Suppressor macrophage (primary cell): ENCODE results near the gene EPN1.

Source experiments
- DNase-seq, 4 experiments: peaks; one replicate each; pipeline ENCODE4 v3.0.0-alpha.2; 2020 to 2022
- total RNA-seq, 17 experiments: gene quantifications; one replicate each; lab custom pipeline; 2026; ENCODE audit warnings: mixed read lengths in 6 of 17, inconsistent platforms in 3 of 17; lab: John Stamatoyannopoulos, UW

The EPN1 gene
- total RNA-seq: 19.6 to 85.7 (median 35.2) reads per million in 17 experiments

DNA sequence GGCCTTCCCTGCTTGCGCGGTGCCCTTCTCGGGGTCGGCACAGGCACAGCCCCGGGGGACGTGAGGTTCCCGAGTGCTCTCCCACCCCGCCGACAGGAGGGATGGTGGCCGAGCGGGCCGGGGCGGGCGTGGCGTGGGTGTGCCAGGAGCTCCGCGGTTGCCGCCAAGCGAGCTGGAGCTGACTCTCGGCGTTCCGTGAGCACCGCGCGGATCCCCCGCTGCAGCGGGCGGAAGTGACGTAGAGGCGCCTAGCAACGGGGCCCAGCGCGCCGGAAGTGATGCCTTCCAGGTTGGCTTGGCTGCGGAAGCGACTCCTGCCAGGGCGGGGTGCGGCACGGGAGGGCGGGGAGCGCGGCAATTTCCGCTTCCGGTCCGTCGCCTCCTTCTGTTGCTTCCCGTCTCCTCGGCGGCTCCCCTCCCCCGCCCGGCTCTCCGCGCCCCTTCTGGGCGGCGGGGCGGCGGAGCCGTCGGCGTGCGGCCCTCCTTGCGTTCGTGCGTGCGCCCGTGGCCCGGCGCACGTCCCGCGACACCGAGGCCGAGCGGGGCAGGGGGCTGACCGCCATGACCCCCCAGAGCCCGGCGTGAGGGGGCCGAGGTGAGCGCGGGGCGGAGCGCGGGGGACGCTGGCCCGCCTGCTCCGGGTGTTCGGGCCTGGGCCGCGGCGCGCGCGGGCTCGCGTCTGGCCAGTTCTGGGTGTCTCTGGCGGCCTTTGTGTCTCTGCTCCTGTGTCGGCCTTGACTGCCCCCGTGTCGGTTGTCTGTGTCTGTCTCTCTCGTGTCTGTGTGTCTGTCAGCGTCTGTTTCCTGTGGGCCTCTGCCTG, at the start of gene EPN1:
TSS of gene EPN1 (plus strand) at position 386 of the 820 bp plus-strand sequence. CDS start 3,402 bp downstream, outside the sequence.
- peak; percentile 97 to 99 (median 98) for DNase-seq

DNA sequence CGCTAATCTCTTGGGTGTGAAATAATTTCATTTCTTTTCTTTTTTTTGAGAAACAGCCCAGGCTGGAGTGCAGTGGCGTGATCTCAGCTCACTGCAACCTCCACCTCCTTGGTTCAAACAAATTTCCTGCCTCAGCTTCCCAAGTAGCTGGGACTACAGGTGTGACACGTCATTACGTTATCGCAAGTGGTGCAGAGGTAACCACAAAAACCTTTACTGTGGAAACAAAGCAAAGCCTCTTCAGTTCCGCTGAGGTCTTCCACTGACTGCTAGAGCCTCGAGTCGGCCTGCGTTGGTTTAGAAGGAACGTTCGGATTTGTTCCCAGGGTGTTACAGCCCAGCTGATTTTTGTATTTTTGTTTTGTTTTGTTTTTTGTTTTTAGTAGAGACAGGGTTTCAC, 48.7 kb upstream of the EPN1 start:
- DNase-seq: no peak

DNA sequence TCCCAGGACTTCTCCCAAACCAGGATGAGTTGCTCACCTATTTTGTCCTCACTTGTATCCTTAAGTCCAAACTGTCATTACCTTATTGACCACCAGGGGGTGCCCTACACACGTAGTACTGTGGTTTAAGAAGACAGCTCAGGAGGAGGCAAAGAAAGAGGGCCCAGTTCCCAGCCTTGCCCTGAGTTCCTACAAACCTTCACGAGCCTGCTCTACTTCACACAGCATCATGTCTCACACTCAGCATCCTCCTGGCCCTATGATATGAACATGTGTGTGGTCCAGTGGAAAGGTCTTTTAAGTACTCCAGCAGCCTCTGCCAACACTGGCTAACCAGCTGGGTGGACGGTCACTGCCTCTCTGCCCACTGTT, 42.6 kb upstream of the EPN1 start:
- DNase-seq: peak; percentile 95 to 98 (median 97)

DNA sequence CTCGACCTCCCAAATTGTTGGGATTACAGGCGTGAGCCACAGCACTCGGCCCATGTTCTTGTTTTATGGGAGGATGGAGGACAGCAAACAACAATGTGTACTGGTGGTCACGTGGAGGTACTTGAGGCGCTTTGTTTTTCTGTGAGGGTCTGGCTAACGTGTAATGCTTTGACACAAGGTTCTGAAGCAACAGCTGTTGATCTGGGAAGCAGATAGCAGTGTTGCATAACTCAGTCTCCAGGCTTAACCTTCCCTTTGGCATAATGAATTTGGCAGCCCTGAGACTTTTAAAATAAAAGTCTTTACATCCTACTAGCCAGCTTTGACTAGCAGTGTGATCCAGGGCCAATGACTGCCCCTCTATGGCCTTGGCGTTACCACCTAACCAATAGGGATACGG, 41.2 kb upstream of the EPN1 start:
- DNase-seq: peak in 3 of 4 experiments; percentile 16 to 39 (median 24)

DNA sequence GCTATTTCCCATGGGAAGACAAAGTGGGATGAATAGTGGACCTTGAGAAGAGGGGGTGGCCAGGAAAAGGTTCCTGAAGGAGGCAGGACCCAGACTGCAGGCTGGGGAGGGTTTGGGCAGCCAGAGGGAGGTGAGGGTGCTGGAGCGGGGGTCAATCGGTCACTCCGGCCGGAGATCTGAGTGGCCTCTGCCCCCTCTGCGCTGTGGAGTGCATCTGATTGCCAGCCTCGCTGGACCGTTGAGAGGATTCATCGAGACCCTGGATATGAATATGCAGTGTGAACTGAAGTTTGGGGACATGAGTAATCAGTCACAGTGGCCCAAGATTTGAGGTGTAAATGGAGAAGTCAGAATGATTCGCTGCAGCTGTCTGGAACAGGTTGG, 39.7 kb upstream of the EPN1 start:
- DNase-seq: peak in 1 of 4 experiments; percentile 26

DNA sequence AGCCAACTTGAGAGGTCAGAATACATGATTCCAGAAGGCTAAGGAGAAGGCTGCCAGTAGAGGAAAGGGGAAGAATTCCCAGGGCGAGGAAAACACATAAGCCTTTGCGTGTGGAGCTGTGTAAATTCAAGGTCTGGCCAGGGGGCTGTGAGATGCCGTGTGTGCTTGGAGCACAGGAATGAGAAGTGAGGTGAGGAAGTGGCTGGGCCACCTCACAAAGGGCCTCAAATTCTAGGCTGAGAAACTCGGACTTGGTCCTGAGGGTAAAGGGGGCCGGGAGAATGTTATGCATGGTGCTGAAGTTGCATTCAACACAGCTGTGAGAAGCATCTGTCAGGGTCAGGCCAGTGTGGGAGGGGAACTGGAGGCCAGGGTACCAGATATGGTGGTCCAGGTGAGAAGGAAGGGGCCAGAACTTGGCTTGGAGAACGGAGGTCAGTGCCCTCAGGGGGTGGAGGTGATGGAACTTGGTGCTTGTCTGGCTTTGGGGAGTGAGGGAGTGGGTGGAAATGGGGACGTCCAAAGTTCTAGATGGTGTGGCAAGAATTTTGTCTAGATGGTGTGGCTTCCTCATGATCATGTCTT, 39.1 kb upstream of the EPN1 start:
- DNase-seq: no peak

DNA sequence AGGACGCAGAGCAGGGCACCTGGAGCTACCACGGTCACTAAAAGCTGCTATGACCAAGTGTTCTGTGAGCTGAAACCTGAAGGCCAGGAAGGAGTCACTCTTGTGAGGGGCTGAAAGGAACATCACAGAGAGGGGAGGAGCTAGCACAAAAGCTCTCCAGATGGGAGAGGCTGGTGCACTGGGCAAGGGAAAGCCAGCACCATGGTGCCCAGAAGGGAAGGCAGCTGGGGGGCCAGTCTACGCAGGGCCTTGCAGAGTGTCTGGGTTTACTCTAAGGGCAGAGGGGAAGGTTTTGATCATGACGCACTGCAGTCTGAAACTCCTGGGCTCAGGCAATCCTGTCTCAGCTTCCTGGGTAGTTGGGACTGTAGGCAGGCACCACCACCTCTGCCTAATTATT, 38.3 kb upstream of the EPN1 start:
- DNase-seq: no peak

DNA sequence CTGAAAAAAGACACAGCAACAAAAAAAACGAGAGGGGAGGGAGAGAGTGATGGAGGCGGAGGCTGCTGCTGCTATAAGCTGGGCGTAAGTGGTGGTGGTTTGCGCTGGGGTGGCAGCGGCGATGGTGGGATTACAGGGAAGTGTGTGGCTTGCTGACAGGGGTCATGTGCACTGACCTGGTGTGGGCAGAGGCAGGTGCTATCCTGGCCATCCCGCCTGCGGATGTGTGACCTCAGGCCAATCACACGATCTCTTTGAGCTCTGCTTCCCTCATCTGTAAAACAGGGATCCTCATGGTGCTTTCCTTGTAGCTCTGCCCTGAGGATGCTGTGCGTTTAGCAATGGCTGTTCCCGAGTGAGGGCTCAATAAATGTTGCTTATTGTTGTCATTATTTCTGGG, 37.5 kb upstream of the EPN1 start:
- no peak for DNase-seq

DNA sequence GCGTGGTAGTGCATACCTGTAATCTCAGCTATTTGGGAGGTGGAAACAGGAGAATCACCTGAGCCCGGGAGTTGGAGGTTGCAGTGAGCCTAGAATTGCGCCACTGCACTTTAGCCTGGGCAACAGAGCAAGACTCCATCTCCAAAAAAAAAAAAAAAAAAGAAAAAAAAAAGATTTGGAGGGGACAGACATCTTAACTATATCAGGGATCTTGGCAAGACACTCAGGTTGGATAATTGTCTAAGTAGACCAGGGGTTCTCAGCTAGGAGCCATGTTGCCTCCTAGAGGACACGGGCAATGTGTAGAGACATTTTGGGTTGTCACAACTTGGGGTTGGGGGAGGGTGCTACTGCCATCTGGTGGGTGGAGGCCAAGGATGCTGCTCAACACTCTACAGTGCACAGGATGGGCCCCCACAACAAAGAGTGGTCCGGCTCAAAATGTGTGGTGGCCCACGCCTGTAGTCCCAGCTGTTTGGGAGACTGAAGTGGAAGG, 36.1 kb upstream of the EPN1 start:
- DNase-seq: peak; percentile 58 to 75 (median 63)

DNA sequence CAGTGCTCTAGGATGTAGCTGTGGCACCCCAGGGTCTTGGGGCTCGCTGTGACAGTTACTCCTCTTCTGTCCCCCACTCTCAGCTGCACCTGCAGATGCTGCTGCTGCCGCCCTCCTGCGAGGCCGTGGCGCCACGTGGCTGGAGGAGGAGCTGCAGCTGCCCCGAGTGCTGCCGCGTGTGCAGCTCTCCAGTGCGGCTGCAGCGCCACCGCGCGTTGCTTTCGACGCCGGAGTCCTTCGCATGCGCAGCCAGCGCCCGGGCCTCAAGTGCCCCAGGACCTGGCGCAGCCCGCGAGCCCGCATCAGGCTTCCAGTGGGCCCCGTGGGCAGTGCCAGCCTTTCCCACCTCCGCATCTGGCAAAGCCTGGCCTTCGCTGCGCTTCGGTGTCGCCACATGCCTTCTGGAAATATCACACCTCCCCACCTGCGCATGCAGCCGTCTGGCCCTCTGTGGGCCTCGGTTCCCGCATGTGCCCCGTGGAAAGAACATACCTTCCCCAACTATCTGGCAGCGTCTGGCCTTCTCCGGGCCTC, 34.9 kb upstream of the EPN1 start:
- peak; percentile 49 to 85 (median 66) for DNase-seq

DNA sequence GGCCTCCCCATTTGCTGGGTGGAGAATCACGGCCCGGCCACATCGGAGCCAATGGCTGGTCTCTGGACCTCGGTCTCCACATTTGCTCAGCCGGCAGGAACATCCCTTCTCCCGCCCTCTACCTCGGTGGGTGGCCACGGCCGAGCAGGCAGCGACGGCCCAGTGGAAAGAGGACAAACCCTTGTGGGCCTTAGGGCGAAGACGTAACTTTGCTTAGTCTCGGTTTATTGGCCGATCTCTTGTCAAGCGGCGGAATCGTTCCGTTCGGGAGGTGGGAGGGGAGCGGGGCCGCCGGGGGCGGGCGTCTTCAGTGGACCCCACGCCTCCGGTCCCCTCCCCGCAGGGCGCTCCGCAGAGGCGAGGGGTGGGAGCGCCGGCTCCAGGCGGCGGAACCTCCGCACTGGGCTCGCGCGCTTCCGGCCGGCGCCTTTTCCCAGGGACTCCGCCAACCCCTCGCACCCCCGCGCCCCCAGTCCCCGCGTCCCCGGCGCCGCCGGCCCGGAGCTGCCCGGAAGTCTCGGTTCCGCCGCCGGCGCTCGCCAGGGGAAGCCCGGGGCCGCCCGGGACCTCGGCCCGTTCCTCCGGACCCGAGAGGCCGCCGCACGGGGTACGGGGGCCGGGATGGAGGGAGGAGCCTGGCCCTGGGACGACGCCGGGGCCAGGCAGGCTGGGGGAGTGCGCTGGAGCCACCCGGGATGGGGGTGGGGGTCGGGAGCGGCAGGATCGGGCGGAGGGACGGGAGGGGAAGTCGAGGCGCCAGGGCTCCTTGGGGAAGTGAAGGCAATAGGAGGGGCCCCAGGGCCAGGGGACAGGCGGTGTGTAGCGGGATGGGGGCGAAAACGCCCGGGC, 34.2 kb upstream of the EPN1 start, which contains the start of gene ZNF580:
TSS of gene ZNF580 (plus strand) at position 426 of the 849 bp plus-strand sequence. CDS start 1,507 bp downstream, outside the sequence.
- peak; percentile 53 to 83 (median 71) for DNase-seq

DNA sequence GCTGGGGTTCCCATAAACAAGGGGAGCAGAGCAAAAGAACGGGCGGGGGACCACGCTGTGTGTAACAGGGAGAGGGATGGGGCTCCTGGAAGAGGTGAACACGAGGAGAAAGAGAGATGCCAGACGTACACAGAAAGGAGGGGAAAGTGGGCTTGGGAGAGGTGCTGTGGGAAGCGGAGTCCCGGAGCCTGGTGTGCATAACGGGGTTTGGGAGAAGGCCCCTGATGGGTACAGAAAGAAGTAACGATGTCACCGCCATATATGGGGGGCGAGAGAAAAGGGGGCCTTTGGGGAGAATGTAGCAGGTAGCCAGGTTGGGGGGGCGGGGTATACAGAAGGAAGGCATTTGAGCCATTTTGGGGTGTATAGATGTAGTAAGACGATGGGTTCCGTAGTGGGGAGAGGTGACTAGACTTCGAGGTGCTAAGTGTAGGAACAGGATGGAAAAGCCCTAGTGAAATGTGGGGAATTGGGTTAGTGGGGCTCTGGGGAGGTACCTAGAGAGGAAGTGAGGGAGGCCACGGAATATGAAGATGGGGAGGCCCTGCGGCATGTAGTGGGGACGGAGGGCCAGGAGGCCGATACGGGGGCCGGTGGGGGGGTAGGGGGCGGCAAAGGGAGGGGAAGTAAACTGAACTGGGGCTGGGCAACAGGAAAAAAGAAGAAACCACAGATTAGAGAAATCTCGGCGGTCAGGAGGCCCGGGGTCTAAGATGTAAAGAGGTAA, 33.4 kb upstream of the EPN1 start:
- peak in 2 of 4 experiments; percentile 20 to 30 for DNase-seq

DNA sequence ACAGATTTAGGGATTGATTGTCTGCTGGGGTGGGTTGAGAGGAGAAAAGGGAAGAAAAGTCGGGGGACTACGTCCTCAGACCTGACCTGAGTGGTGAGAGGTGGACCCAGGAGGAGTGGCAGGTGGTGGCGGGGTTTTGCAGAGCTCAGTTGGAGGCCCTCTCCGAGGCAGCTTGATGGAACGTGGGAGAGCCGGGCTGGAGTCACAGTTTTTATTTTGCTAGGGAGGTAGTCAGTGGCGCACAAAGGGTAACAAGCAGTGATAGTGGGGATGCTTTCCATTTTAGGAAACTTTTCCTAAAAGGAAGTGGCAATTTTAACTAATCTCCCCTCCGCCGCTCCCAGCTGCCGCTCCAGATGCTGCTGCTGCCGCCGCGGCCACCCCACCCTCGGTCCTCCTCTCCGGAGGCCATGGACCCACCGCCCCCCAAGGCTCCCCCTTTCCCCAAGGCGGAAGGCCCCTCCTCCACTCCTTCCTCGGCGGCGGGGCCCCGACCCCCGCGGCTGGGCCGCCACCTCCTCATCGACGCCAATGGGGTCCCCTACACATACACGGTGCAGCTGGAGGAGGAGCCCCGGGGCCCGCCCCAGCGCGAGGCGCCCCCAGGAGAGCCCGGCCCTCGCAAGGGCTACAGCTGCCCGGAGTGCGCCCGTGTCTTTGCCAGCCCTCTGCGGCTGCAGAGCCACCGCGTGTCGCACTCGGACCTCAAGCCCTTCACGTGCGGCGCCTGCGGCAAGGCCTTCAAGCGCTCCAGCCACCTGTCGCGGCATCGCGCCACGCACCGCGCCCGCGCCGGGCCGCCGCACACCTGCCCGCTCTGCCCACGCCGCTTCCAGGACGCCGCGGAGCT, 32.6 kb upstream of the EPN1 start:
- peak in 2 of 4 experiments; percentile 24 to 33 for DNase-seq

DNA sequence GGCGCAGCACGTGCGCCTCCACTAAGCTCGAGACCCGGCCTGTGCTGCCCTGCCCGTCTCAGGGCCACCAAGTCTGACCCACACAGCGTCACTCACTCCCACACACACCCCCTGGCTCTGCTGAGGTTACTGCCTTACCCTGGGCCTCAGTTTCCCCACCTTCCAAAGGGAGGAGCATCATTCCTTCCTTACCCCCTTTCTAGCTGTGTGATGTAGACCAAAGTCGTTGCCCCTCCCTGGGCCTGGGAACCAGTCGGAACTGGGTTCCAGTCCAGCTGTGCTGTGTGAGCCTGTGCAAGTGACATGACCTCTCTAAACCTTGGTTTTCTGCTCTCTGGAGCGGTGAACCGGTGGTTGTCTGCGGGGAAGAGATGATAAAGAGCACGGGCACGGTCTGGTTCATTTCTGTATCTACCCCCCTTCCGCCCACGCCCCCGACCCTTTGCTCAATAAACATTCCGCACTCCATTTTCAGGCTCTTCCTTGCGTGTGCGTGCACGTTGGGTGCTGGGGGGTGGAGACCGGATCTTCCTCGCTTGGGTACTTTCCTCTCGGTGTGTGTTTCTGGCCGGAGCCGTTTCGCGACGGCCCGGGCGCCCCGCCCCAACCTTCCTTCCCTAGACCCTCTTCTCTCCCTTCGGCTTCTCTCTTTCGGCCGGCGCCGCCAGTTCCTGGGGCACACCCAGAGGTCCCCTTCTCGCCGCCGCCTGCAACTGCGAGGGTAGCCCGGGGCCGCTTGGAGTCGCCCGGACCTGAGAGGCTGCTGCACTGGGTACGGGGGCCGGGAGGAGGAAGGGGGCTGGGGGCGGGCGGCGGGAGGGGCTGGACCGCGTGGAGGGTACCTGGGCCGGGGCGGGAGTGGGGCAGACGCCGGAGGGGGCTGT, 31.8 kb upstream of the EPN1 start, which contains the start of gene ZNF581:
TSS of gene ZNF581 (plus strand) at position 647 of the 884 bp plus-strand sequence. CDS start 923 bp downstream, outside the sequence.
- peak; percentile 74 to 87 (median 82) for DNase-seq

DNA sequence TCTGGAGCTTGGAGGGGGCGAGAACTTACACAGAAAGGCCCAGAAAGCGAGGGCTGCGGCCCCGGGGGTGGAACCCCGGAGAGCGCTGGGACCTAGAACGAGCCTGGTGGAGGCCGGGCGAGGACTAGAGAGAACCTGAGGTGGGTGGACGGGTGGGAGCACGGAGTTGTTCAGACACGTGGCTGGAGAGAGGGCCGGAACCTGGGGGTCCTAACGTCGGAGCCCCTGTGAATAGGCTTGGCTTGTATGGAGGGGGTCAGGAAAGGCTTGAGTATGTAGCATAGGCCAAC, 31.2 kb upstream of the EPN1 start:
- DNase-seq: peak in 1 of 4 experiments; percentile 41

DNA sequence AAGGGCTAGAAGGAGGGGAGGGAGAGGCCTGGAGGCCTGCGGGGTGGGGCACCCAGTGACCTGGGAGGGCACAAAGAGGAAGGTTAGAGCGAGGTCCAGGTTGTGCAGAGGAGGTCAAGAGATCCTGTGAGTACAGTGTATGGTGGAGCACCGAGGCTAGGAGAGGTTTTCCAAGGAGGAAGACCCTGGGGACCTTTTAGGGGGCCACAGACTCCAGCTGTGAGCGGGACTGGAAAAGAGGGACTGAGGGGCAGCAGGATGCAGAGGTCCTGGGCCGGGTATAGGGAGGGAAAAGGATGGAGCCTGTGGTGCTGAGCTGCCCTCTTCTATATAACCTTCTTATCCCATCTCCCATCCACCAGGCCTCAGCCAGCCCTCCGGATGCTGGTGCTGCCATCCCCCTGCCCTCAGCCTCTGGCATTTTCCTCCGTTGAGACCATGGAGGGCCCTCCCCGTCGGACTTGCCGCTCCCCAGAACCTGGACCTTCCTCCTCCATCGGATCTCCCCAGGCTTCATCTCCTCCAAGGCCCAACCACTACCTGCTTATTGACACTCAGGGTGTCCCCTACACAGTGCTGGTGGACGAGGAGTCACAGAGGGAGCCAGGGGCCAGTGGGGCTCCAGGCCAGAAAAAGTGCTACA, 30.7 kb upstream of the EPN1 start:
- no peak for DNase-seq

DNA sequence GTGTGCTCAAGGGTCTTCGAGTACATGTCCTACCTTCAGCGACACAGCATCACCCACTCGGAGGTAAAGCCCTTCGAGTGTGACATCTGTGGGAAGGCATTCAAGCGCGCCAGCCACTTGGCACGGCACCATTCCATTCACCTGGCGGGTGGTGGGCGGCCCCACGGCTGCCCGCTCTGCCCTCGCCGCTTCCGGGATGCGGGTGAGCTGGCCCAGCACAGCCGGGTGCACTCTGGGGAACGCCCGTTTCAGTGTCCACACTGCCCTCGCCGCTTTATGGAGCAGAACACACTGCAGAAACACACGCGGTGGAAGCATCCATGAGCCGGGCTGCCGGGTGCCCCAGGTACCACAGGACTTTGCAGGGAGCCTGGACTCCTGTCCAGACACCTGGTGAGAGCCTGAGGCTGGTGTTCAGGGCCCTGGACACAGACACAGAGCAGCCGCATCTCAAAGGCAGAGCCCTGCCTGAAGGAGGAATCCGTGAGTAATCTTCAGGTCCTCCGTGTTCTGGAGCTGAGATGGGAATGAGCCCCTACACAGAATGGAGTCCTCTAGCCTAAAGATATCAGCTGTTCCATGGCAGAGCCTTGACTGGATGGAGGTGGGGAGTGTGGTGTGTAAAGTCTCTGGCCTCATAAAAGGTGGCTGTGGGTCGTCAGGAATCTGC, 30.0 kb upstream of the EPN1 start:
- no peak for DNase-seq

DNA sequence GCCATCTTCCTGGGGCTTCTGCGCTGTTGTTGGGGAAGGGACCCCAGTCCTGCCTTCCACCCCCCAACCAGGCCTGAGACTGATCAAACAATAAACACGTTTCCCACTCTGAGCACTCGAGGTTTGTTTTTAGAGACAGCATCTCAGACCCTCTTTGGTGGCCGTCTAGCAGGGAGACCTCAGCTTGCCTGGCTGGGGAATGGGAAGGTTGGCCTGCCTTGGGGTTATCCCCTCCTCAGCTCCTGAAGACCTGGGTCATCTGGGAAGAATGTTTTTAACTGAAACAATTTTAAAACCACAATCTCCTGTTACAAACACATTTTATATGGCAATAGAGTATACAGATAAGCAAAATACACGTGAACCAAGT, 29.5 kb upstream of the EPN1 start:
- DNase-seq: no peak
